ENCODE measurements around the gene ICOS. TPM values are rescaled to one million over a fixed set of nuclear protein-coding genes. Genes with fewer than 3 reads are reported as not detected.

Gene ICOS
- total and polyA plus RNA-seq, 2 of the 8 experiments (the other 6 are each of a cell fraction or from before 2014, with no cell fraction given) = not detected

DNA sequence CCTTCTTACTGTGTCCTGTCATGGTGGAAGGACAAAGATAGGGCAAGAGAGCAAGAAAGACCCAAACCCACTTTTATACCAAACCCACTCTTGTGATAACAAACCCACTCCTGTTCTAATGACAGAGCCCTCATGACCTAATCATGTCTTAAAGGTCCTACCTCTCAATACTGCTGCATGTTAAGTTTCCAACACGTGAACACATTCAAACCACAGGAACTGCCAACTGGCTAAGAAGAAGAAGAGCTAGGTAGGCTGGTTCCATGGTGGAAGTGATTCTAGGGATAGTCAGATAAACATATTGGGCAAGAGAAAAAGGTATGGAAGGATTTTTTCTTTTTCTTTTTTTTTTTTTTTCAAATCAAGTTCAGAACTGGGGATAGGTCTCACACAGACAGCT lies 47.0 kb upstream of the ICOS start (continued):
- no peak for TF ChIP-seq FOSL1 (IDR thresholded peaks at IDR 0.05; ENCODE audit: insufficient read depth, low read depth, low read length)
- no peak for TF ChIP-seq SP1 (IDR thresholded peaks at IDR 0.05; ENCODE audit: low read depth, low read length)
- TF ChIP-seq CTBP2 (IDR thresholded peaks at IDR 0.05; ENCODE audit: borderline replicate concordance, insufficient read depth, insufficient read length, low read length) = no peak

Measured in H1 (cell line).